DMS 273 treated with DMSO at 0.1 percent for 48 hours (cell line): Measurements from ENCODE around the gene BMP7.

Experiments used
- DNase-seq: peaks from one replicate; lab custom pipeline; 2025; lab: John Stamatoyannopoulos, UW

BMP7 gene

GRCh38 chr20:57266291-57267157 lies at the start of gene BMP7:
TSS of gene BMP7 (minus strand) at chr20:57266641. CDS start at chr20:57266122, 519 bp downstream.
- peak; percentile 57 for DNase-seq

GRCh38 chr20:57315976-57316480 lies 49.6 kb upstream of the BMP7 start:
- no peak for DNase-seq

GRCh38 chr20:57315083-57315975 lies 48.9 kb upstream of the BMP7 start:
- no peak for DNase-seq

GRCh38 chr20:57313951-57314350 lies 47.5 kb upstream of the BMP7 start:
- DNase-seq, result no peak

GRCh38 chr20:57313230-57313629 lies 46.8 kb upstream of the BMP7 start:
- no peak for DNase-seq

- DNase-seq, result no peak
Observed at GRCh38 chr20:57312138-57312537, 45.7 kb upstream of the BMP7 start.

- DNase-seq, result no peak
Observed at GRCh38 chr20:57310821-57311514, 44.5 kb upstream of the BMP7 start.

- no peak for DNase-seq
Observed at GRCh38 chr20:57309544-57310115, 43.2 kb upstream of the BMP7 start.

GRCh38 chr20:57308451-57309271 lies 42.2 kb upstream of the BMP7 start:
- DNase-seq, result no peak

GRCh38 chr20:57306747-57307146 lies 40.3 kb upstream of the BMP7 start:
- DNase-seq, result no peak

GRCh38 chr20:57301026-57301425 lies 34.6 kb upstream of the BMP7 start:
- no peak for DNase-seq

- DNase-seq, result no peak
Observed at GRCh38 chr20:57298457-57298856, 32.0 kb upstream of the BMP7 start.

GRCh38 chr20:57294550-57294949 lies 28.1 kb upstream of the BMP7 start:
- DNase-seq, result no peak

GRCh38 chr20:57293995-57294394 lies 27.6 kb upstream of the BMP7 start:
- DNase-seq, result no peak

- DNase-seq, result no peak
Observed at GRCh38 chr20:57292611-57293010, 26.2 kb upstream of the BMP7 start.

GRCh38 chr20:57291694-57292093 lies 25.3 kb upstream of the BMP7 start:
- DNase-seq, result no peak

GRCh38 chr20:57291003-57291402 lies 24.6 kb upstream of the BMP7 start:
- DNase-seq, result no peak

GRCh38 chr20:57290178-57290484 lies 23.7 kb upstream of the BMP7 start:
- no peak for DNase-seq

- DNase-seq, result no peak
Observed at GRCh38 chr20:57289391-57290177, 23.1 kb upstream of the BMP7 start.

- DNase-seq, result no peak
Observed at GRCh38 chr20:57288651-57289277, 22.3 kb upstream of the BMP7 start.
